Erythroblast (primary cell): ENCODE data around the gene CRYBG3.

ENCODE experiments used
- GATA1 ChIP-seq: IDR thresholded peaks from 2 replicates; pipeline ENCODE4 v1.6.1; 2011; ENCODE audit warnings: low read depth, mild to moderate bottlenecking, control low read depth, low read length, moderate library complexity
- POLR2A ChIP-seq: IDR thresholded peaks from 2 replicates; pipeline ENCODE4 v1.6.1; 2011; ENCODE audit warnings: mild to moderate bottlenecking, low read length

DNA sequence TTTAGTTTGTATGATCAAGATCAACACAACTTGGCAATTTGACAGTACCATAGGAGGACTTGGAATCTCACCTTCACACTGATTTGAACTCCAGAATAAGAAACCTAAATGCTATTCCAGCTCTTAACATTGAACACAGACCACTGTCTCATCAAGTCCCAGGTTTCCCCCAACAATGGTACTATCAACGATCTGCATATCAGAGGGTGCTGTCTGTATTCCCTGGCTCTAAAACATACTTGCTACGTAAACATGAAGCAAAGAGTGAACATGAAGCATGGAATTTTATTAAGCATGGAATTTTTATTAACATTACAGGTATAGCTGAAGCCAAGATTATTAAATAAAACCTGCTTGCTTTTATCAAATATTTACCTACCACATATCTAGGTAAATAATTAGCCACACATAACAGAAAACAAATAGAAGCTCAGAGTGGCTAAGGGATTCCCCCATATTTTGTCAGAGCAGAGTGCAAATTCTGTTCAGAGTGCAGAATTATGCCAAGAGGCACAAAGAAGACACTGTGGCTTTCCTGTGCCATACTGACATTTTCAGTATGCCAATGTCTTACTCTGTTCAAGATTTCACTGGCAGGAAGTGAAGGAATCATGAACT is 172.6 kb downstream of the CRYBG3 start:
- TF ChIP-seq POLR2A (no peak), GATA1 (no peak)
